Left kidney (tissue), 2 donors: ENCODE results near the gene ADGRD2. TPM values are rescaled to one million over a fixed set of nuclear protein-coding genes. Genes with fewer than 3 reads are reported as not detected.

Source experiments
- DNase-seq: peaks from one replicate; pipeline ENCODE4 v3.0.0-alpha.2; 2013
- polyA plus RNA-seq: library from polyadenylated mRNA; unstranded; fragments of 120-200 nt; gene quantifications from one replicate; pipeline ENCODE4 v1.2.1, GENCODE V29; 2013; ENCODE audit not compliant: insufficient read length

The ADGRD2 gene
- polyA plus RNA-seq, 1 donor = 0.10 TPM

DNA sequence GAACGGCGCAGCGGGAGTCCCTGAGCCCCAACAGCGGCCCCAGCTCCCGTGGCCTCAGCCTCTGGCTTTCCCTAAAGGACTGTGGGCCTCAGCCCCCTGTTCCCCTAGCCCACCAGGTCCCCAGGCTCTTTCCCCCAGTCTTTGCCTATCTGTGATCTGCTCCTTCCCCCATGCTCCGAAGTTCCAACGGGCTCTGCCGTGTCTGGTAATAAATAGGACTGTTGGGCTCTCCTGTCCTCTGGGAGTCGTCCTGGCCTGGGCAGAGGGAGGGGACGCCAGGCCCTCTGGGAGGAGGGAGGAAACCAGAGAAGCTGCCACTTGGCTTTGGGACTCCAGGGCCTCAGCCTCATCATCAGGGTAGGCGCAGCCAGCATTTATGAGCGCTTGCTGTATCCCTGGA lies 28.1 kb downstream of the ADGRD2 start:
- no peak for DNase-seq

DNA sequence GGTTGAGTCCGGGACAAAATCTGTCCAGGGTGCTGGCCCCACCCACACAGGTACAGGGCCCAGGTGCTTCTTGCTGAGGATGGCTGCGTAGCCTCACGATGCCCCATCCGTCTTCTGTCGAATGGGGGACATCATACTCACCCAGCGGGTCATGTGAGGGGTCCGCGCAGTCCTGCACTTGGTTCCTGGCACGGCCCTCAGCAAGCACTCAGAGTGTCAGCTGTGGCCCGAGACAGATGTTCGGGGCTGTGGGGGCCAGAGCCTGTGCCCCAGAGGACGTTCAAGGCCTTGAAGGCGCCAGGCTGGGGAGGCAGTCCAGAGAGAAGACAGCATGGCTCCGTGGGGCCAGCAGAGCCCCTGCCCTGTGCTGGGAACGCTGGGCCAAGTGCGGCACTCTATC lies 29.1 kb downstream of the ADGRD2 start:
- DNase-seq = no peak

DNA sequence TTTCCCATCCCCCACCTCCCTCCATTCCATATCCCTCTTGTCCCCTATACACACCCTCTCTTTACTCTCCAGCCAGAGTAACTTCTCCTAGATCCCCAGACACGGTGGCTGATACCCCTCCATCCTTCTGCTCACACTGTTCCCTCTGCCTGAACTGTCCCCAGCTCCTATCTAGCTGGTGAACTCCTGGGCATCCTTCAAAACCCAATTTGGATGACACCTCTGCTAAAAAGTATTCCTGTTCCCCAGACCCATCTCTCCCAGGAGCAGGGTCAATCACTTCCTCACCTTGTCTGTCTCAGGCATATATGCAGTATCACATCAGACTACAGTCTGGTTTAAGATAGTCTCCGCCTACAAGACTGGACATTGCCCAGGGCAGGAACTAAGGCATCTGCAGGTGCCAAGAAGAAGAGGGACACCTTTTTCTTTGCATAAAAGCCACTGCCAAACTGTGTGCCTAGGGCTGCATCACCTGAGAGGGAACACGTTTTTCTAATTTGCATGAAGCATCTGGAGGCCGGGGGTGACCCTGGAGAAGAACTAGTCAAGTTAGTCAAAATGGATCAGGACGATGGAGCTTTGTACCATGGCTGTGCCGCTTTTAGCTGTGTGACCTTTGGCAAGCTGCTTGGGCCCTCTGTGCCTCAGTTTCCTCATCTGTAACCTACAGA lies 29.8 kb downstream of the ADGRD2 start:
- DNase-seq = no peak

- no peak for DNase-seq
These were observed 30.4 kb downstream of the ADGRD2 start for GRCh38 chr9:124480621-124480981.

- no peak for DNase-seq
These were observed 30.9 kb downstream of the ADGRD2 start for GRCh38 chr9:124481115-124481514.

DNA sequence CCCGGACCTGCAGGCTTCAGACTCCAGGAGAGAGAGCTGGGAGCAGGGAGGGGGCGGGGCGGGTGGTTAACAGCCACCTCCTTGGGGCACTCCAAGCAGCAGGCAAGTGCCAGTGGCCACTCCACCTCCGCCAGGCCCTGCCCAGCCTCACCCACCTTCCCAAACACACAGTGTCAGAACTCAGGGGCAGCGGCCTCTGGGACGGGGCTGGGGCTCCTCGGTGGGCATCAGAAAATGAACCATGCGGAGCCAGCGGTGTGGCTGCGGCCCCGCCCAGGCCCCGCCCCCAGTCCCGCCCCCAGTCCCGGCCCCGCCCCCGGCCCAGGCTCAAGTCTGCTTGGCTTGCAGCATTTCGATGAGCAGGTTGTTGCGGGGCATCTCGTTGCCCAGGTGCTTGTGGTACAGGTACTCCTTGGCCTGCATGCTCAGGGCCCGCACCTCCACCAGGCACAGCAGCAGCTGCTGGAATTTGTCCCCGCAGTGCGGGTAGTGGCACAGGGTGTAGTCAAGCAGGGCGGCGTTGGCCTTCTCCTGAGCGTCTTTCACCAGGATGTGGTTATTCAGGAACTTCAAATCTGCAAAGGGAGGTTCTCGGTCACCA lies 32.3 kb downstream of the ADGRD2 start:
- DNase-seq = no peak

DNA sequence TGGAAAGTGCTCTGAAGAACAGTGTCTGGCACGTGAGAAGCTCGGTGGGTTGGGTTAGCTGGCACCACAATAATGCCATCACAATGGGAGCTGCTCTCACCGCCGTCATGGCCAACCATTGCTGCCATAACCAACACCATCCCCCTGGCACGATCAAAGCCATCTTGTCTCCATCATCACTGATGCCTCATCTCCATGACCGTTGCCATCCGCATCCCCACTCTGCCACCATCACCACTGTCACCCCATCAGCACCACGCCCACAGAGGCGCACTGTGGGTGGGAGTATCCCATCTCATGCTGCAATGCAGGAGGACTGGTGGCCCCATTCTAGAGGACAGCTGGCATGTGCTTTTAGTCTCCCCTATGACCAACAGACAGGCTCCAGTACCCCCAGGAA lies 33.2 kb downstream of the ADGRD2 start:
- no peak for DNase-seq

GRCh38 chr9:124485201-124485600 lies 35.0 kb downstream of the ADGRD2 start:
- DNase-seq = no peak

DNA sequence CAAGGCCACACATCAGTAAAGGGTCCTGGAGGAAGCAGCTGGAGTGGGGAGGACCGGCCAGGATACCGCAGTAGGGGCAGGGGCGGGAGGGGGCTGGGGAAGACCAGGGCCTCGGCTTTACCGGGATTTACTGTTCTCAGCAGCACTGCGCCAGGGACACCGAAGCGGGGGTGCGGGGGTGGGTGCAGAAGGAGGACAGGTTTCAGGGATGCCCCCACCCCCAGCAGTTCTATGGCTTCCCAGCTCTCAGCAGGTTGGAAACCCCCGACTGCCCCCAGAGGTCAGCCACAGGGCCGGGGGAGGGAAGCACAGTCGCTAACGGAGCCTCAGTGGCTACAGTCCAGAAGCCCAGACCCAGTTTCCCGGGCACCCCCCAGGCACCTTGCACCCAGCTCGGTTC lies 35.7 kb downstream of the ADGRD2 start:
- no peak for DNase-seq

DNA sequence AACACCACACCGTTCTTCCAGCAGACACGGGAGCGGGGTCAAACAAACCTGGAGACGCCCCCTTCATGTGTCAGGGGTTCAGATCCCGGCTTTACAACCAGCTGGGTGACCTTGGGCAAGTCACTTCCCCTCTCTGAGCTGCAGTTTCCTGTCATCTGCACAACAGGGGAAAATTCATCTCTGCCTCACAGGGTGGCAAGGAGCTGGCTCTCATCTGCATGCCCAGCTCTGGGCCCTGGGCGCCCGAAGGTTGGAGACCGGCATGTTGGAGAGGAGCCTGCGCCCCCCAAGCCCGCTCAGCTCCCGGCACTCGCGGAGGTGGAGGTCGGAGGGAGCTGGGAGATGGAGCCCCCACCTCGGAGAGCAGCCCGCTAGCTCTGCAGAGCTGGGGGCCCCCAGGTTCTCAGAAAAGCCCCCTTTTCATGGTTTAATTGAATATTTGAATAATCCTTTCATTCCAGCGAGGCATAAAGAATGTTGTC lies 36.6 kb downstream of the ADGRD2 start:
- DNase-seq = no peak

DNA sequence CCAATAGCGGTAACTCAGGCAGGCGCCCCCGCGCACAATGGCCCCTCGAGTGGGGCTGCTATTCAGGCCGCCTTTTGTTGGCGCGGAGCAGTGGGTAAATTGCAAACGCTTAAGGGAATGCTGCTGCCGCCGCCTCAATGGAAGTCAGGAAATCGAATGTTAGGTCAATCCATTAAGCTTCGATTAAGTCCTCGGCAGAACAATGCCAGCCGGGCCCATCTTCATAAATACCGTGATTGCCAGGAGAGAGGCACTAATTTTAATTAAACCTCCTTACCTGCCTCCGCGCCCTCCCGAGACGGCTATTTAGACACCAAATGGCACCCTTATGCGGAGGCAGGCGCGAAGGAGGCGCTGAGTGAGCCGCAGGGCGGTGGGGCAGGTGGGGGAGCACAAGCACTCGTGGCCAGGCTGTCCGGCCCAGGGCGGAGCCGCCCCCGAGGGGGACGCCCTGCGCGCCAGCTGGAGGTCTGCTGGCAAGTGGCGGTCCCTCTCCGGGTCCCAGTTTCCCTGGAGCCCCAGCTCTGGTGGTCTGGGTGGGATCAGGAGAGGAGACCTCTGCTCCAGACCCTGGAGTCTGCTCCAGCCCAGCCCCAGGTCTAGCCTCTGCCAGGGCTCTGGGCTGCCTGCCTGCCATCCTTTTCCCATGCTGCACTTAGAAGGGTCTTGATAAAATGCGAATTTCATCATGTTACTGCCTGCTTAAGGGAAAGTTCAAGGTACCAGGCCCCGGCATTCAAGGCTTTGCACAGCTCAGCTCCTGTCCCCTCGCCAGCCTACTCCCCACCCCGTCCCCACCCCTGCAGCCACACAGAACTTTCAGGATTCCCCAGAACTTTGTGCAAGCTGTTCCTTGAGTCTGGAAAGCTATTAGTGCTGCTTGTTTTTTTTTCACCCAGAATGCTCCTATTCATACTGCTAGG lies 37.3 kb downstream of the ADGRD2 start:
- no peak for DNase-seq

GRCh38 chr9:124488641-124489210 lies 38.5 kb downstream of the ADGRD2 start:
- no peak for DNase-seq

- no peak for DNase-seq
These were observed 39.0 kb downstream of the ADGRD2 start for GRCh38 chr9:124489222-124489621.

DNA sequence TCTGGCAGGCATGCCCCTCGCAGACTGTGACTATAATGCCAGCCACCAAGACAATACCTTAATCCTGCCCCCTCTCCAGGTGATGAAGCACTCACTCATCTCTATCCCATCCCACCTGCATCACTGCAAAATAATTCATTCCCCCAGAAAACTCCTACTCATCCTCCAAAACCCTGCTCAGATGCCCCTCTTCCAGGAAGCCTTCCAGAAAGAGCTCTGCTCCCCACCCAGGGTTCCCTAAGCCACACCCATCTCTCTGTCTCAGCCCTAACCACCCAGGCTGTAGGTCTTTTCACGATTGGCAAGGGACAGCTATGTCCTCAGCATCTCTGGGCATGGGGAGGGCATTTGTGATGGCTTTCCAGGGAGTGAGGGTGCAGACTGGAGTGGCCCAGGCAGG lies 39.8 kb downstream of the ADGRD2 start:
- no peak for DNase-seq

- no peak for DNase-seq
These were observed 41.1 kb downstream of the ADGRD2 start for GRCh38 chr9:124491049-124491975.

DNA sequence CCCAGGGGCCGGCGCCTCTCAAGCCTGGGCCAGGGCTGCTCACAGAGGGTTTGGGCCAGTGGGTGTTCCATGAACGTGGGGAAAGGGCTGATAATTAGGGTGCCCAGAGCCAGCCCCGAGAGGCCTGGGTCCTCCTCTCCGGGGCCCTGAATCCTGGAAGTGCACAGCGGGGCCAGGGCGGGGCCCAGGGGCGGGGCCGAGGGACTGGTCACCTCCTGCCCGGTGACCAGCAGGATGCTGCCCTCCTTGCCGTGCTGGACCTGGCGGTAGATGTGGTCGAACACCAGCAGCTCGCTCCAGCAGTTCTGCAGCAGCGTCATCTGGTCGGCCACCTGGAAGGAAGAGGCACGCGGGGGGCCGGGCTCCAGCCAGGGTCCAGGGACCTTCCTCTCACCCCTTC lies 42.6 kb downstream of the ADGRD2 start:
- no peak for DNase-seq

GRCh38 chr9:124493218-124493617 lies 43.0 kb downstream of the ADGRD2 start:
- no peak for DNase-seq

DNA sequence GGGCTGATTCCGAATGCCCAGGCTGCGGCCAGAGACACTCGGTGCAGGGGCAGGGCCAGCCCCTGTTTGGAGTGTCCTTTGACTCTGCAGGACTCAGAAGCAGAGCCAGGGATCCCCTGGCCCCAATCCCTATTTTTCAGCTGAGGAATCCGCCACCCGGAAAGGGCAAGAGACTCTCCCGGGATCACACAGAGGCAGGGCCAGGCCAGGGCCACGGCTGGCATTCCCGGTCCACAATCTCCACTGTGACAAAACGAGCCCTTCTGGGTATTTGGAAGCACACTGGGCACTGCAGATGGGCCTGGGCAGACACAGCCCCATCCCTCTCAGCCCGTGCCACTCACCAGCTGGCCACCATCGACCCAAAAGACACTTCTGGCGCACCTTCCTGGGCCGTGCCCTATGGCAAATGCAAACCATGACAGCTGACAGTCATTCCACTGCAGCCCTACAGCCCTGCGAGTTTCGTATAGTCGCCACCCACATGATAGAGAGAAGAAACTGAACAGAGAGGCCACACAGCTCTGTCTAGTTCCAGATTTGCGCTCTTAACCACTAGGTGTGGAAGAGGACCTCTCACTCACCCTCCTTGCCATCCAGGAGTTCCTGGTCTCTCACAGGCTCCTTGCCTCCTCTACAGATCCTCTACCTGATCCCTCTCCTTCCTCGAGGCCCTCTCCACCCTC lies 43.7 kb downstream of the ADGRD2 start:
- no peak for DNase-seq

- DNase-seq = no peak
These were observed 45.1 kb downstream of the ADGRD2 start for GRCh38 chr9:124495126-124496074.

- DNase-seq = peak; percentile 46
These were observed 45.8 kb downstream of the ADGRD2 start for GRCh38 chr9:124496075-124496449.
